ENCODE measurements around the gene PIMREG. TPM values are rescaled to one million over a fixed set of nuclear protein-coding genes. Genes with fewer than 3 reads are reported as not detected.

The PIMREG gene
- polyA plus RNA-seq, 1 donor from 2014 or later, result 6.0 TPM

- Histone ChIP-seq H3K36me3 (ENCODE audit: insufficient read depth, low read length) (no peaks in the 10 kb centered on the region), H2AFZ (ENCODE audit: low read depth, low read length) (no peak overlapping the region), H3K9ac (ENCODE audit: low read length) (no peak overlapping the region), H3K4me3 (ENCODE audit: low read length) (no peak overlapping the region), H4K20me1 (ENCODE audit: insufficient read depth) (no peaks in the 10 kb centered on the region), H3K4me2 (ENCODE audit: low read length) (no peak overlapping the region), H3K79me2 (replicated peaks; ENCODE audit: insufficient read depth, low read length) (no peaks in the 10 kb centered on the region), H3K27ac (ENCODE audit: low read length) (no peak overlapping the region), H3K27me3 (ENCODE audit: insufficient read depth, low read depth, low read length) (no peaks in the 10 kb centered on the region), H3K9me2 (ENCODE audit: insufficient read depth, low read length) (no peaks in the 10 kb centered on the region), H3K9me3 (ENCODE audit: low read length) (no peaks in the 10 kb centered on the region), H3F3A (ENCODE audit: insufficient read depth, low read length, poor library complexity, severe bottlenecking) (no peaks in the 10 kb centered on the region)
- TF ChIP-seq EZH2 (IDR thresholded peaks at IDR 0.05; ENCODE audit: borderline replicate concordance, insufficient read depth, low read length, poor library complexity, severe bottlenecking), result no peak
- no peak for TF ChIP-seq SMC3 (conservative IDR thresholded peaks at IDR 0.05; ENCODE audit: poor library complexity)
- peak; percentile 35 for TF ChIP-seq CTCF (IDR thresholded peaks at IDR 0.05; ENCODE audit: poor library complexity, severe bottlenecking)
- no peak for TF ChIP-seq REST (IDR thresholded peaks at IDR 0.05; ENCODE audit: borderline replicate concordance)
- no peak for TF ChIP-seq MXI1 (conservative IDR thresholded peaks at IDR 0.05; ENCODE audit: poor library complexity, severe bottlenecking)
- peak; percentile 41 for TF ChIP-seq RAD21 (conservative IDR thresholded peaks at IDR 0.05)
- TF ChIP-seq POLR2AphosphoS5 (IDR thresholded peaks at IDR 0.05), result no peak
- no peak for TF ChIP-seq TAF1 (IDR thresholded peaks at IDR 0.05; ENCODE audit: low read depth)
These were observed 16.9 kb upstream of the PIMREG start for GRCh38 chr17:6427279-6427781.

GRCh38 chr17:6428207-6428965 lies 15.9 kb upstream of the PIMREG start:
- Histone ChIP-seq H3K27ac (ENCODE audit: low read length) (no peak overlapping the region), H3K9ac (ENCODE audit: low read length) (no peak overlapping the region), H3K9me2 (ENCODE audit: insufficient read depth, low read length) (no peaks in the 10 kb centered on the region), H3K27me3 (ENCODE audit: insufficient read depth, low read depth, low read length) (no peaks in the 10 kb centered on the region), H3K79me2 (replicated peaks; ENCODE audit: insufficient read depth, low read length) (no peaks in the 10 kb centered on the region), H3K4me3 (ENCODE audit: low read length) (no peak overlapping the region), H4K20me1 (ENCODE audit: insufficient read depth) (no peaks in the 10 kb centered on the region), H2AFZ (ENCODE audit: low read depth, low read length) (no peak overlapping the region), H3K9me3 (ENCODE audit: low read length) (no peaks in the 10 kb centered on the region), H3K36me3 (ENCODE audit: insufficient read depth, low read length) (no peaks in the 10 kb centered on the region), H3F3A (ENCODE audit: insufficient read depth, low read length, poor library complexity, severe bottlenecking) (no peaks in the 10 kb centered on the region), H3K4me2 (ENCODE audit: low read length) (no peak overlapping the region)
- no peak for TF ChIP-seq TAF1 (IDR thresholded peaks at IDR 0.05; ENCODE audit: low read depth)
- TF ChIP-seq REST (IDR thresholded peaks at IDR 0.05; ENCODE audit: borderline replicate concordance), result no peak
- TF ChIP-seq EP300 (conservative IDR thresholded peaks at IDR 0.05; ENCODE audit: poor library complexity, severe bottlenecking), result no peak
- TF ChIP-seq POLR2AphosphoS5 (IDR thresholded peaks at IDR 0.05), result no peak
- no peak for TF ChIP-seq EZH2 (IDR thresholded peaks at IDR 0.05; ENCODE audit: borderline replicate concordance, insufficient read depth, low read length, poor library complexity, severe bottlenecking)
- TF ChIP-seq MXI1 (conservative IDR thresholded peaks at IDR 0.05; ENCODE audit: poor library complexity, severe bottlenecking), result no peak

All from neural cell (in vitro differentiated cells).